ENCODE measurements around the gene HSPA1B.
"Not testable (repeated sequence)": the region's sequence is repeated elsewhere in the genome, so short reads cannot be mapped to it uniquely, and the experiment has no call there.

Gene HSPA1B

DNA sequence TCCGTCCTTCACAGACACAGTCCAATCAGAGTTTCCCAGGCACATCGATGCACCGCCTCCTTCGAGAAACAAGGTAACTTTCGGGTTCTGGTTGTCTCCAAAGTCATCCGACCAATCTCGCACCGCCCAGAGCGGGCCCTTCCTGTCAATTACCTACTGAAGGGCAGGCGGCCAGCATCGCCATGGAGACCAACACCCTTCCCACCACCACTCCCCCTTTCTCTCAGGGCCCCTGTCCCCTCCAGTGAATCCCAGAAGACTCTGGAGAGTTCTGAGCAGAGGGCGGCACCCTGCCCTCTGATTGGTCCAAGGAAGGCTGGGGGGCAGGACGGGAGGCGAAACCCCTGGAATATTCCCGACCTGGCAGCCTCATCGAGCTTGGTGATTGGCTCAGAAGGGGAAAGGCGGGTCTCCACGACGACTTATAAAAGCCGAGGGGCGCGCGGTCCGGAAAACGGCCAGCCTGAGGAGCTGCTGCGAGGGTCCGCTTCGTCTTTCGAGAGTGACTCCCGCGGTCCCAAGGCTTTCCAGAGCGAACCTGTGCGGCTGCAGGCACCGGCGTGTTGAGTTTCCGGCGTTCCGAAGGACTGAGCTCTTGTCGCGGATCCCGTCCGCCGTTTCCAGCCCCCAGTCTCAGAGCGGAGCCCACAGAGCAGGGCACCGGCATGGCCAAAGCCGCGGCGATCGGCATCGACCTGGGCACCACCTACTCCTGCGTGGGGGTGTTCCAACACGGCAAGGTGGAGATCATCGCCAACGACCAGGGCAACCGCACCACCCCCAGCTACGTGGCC lies at the start of gene HSPA1B:
Gene HSPA1B (plus strand): TSS at position 453 of the 794 bp plus-strand sequence. CDS start 213 bp downstream, at position 666.
- peak; percentile 94 for DNase-seq

- DNase-seq: no peak
These were observed 49.3 kb upstream of the HSPA1B start for GRCh38 chr6:31778193-31778592.

DNA sequence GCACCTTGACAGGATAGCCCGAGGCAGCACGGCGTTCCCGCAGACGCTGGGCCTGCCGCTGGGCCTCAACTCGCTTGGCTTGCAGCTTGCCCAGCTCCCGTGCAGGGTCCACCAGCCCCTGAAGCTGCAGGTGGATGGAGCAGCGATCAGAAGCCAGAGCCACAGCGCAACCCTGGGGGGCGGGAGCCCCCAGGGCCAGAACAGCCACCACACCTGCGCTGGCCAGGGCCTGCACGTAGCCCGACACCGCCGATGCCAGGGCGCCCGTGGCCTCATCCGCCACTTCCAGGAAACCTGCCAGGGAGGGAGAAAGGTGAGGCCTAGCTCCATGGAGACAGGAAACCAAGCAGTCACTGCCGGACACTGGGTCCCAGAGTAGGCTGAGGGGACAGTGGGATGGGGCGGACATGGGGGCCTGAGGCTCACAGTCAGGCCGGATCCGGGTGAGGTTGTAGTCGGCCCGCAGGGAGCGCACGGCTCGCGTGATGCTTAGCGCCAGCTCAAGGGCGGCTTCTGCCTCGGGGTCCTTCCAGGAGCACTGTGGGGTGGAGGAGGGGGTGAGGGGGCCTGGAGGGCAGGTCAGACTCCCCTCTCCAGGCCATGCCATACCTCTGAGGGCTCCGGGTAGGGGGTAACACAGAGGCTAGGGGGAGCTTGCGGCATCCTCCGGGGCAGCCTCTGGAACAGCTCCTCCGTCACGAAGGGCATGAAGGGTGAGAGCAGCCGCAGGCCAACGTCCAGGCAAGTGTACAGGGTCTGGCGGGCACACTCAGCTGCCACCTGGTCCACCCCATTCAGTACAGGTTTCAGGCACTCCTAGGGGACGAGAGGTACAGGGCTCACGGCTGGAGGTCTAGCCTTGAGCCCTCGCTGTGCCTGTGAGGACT lies 48.3 kb upstream of the HSPA1B start:
- DNase-seq: no peak

DNA sequence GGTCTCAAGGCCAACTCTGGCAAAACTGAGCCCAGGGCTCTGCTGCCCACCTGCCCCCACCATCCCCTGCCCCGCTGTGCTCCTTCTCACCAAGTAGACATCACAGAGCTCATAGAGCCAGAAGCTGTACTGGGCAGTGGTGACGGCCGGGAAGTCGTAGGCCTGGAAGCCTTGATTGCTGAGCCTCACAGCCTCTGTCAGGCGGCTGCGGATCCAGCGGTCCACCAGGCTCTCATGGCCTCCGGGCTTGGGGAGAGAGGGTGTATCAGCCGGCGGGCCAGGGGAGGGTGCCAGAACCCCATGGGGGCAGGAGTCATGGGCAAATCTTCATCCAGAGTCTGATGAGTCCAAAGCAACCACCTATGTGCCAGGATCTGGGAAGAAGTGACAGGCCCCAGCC lies 47.6 kb upstream of the HSPA1B start:
- no peak for DNase-seq

DNA sequence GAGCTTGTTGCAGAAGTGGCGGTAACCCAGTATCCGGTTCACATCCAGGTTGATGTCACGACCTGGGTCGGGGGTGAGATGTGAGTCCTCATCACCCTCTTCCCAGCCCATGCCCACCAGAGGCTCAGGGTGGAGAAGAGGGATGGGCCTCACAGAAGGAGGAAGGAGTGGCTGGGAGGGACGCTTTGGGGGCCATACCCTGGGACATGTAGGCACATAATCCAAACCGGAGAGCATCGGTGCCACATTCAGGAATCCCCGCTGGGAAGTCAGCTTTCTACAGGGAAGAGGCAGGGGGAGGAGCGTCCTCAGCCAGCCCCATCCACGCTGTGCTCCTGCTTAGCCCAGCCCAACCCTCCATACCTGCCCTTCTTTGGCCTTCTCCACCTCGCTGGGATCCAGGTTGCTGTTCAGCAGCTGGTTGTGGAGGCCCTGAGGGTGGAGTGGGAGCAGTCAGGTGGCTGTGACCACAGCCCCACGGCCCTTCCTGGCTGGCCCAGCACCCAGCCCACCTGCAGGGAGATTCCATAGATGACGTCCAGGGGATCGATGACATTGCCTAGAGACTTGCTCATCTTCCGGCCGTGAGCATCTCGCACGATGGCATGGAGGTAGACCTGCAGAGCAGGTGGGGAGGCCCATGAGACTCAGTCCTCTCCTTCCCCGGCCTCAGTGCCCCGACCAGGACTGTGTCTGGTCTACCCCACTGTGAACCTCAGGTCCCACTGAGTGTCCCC lies 46.9 kb upstream of the HSPA1B start:
- DNase-seq: no peak

- no peak for DNase-seq
These were observed 46.1 kb upstream of the HSPA1B start for GRCh38 chr6:31781244-31782125.

DNA sequence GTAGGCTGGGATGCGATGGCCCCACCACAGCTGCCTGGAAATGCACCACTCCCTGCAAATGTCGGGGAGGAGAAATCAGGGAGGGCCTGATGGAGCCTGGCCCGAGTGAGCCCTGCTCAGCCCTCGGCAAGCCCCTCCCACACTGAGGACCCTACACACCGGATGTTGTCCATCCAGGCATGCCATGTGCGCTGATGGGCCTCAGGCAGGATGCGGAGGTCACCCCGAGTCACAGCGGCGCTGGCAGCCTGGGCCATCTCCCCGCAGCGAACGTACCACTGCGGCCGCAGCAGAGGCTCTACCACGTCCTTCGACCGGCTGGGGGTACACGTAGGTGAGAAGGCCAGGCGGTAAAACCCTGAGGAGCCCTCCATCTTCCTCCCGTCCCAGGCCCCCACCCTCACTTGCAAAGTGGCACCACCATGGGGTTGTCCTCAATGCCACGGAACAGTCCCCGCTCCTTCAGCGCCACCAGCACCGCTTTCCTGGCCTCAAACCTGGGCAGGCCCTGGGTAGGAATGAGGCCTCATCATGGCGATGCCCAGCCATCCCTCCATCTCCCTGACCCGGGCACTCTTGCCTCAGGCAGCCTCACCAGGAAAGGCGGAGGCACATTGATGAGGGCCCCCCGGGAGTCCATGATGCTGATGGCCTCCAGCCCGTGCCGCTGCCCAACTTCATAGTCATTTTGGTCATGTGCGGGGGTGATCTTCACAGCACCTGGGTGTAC lies 45.2 kb upstream of the HSPA1B start:
- no peak for DNase-seq

- no peak for DNase-seq
These were observed 43.2 kb upstream of the HSPA1B start for GRCh38 chr6:31784098-31784925.

DNA sequence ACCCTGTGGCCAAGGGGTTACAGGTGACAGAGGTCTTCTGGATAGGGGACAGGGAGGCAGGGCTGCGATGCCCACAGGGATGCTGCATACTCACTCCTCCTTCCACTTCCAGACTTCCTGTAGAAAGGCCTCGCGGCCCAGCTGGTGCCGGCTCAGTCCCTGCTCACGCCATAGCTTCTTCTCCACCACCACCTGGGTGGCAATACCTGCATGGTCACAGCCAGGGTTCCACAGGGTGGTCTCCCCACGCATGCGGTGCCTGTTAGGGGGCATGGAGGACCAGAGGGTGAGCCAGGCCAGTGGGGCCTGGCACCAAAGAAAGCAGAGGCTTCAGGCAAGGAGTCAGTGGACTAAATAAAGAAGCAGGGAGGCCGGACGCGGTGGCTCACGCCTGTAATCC lies 42.1 kb upstream of the HSPA1B start:
- DNase-seq: no peak

DNA sequence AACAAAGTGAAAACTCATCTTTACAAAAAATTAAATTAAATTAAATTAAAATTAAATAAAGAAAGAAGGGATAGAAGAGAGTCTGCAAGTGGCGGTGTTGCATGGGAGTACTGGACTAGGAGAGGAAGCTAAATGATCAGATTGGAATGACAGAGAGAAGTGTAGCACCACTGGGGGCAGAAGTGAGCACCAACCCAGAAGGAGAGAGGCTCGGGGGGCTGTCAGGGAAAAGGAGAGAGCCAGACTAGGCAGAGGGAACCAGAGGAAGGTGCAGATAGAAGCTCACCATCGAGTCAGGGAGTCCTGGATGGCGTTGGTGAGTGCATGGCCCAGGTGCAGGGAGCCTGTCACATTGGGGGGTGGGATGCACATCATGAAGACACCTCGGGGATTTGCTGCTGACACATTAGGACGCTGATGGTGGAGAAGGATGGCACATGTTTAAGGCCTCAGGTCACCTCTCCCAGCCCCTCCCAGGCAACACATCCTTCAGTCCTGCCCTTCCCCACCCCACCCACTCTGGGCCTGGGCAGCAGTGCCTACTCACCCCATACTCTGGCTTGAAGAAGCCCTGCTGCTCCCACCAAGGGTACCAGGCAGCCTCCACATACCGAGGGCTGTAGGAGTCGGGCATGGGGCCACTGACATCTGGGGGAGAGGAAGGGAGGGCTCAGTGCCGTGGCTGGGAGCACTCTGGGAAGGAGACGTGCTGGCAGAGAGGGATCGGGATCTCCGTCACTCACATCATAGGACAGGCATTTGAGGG lies 36.0 kb upstream of the HSPA1B start:
- DNase-seq: peak; percentile 46

DNA sequence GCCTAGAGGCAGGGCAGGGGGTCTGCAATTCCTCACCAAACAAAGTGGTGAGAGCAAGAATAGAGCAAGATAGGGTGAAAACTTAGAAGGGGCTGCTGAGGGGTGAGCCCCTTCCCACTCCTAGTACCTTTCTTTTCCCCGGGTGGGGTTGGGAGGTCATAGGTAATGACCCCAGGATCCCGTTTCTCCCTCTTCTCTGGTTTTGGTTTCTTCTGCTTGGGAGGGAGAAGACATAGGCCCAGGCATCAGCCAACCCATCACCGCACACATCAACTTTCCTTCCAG lies 35.5 kb upstream of the HSPA1B start:
- DNase-seq: no peak

DNA sequence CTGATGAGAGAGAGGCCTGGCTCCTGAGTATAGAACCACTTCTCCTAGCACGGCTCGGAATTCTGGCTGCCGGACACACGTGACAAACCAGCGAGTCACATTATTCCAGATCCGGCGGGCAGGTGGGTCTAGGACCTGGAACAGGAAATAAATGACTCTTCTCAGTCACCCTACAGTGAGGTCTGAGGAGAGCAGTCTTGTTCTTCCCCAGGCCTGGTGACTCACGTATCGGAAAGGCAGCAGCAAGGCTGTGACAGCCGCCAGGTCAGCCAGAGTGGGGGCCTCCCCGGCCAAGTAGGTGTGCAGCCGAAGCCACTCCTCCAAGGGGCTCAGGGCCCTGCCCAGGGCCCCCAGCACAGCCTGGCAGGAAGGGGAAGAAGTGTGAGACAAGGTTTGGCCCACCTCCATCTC lies 34.8 kb upstream of the HSPA1B start:
- no peak for DNase-seq

DNA sequence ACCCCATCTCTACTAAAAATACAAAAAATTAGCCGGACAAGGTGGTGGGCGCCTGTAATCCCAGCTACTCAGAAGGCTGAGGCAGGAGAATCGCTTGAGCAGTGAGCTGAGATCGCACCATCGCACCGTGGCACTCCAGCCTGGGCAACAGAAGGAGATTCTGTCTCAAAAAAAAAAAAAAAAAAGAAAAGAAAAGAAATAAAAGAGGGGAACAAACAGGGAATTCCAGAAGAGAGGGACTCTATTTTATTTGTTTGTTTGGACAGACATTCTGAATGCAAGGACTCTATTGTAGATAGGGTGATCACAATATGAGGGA lies 33.7 kb upstream of the HSPA1B start:
- DNase-seq: not testable (repeated sequence)

- DNase-seq: peak; percentile 32
These were observed 33.2 kb upstream of the HSPA1B start for GRCh38 chr6:31794294-31794865.

DNA sequence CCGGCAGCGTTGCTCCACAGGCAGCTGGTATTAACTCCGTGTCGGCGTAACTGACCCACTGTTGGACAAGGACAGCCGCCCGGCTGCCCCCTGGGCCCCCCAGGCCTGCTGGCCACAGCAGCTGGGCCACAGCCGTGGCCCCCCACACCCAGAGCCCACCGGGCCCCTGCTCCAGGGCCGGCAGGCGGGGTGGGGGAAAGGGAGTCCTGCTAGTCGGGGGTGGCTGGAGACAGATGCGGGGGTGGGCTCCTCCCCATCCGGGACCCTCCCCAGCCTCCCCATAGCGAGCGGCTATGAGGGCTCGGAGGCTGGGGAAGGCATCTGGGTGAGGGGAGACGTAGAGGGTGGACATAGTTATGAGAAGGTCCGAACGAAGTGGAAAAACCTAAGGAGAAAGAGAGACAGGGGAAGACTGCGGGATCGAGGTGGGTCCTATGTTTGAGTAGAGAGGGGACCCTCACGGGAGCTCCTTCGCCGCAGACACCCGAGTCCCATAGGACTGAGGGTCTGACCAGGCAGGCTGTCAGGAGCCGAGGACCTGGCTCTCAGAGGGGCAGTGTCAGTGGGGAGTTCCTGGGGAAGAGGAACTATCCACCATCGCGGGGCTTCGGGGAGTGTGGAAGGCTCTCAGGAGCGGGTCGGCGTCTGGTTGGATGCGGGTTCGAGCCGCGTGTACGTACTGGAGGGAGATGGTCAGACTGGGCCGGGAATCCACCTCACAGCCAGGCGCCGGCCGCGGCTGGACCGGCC lies 32.5 kb upstream of the HSPA1B start:
- DNase-seq: no peak

DNA sequence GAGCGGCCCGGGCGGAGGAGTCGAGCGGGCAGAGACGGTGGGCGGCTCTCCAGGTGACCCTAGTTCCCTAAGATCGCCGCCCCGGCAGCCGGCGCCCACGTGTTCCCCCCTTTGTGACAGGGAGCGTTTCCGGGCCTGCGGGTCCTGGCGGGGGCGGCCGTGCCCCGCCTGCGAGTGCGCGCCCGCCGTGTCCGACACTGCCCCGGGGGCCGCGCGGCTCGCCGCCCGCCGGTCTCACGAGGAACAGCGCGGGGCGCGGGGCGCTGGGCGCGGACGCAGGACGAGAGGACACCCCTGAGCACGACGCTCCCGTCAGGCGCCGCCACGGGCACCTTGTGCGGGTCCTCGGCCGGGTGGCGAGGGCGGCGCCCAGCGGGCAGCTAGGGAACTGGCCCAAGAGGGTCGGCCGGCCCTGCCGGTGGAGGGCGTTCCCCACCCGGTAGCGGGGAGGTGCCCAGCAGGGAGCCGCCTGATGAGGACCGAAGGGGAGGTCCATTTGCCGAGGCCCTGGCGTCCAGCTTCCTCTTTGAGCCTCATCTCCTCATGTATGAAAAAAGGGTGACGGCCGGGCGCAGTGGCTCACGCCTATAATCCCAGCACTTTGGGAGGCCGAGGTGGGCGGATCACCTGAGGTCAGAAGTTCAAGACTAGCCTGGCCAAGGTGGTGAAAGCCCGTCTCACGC lies 31.8 kb upstream of the HSPA1B start, which contains the start of gene VARS1:
Gene VARS1 (minus strand): TSS at position 137 of the 683 bp plus-strand sequence. CDS start 535 bp downstream, outside the sequence.
- DNase-seq: peak; percentile 89

DNA sequence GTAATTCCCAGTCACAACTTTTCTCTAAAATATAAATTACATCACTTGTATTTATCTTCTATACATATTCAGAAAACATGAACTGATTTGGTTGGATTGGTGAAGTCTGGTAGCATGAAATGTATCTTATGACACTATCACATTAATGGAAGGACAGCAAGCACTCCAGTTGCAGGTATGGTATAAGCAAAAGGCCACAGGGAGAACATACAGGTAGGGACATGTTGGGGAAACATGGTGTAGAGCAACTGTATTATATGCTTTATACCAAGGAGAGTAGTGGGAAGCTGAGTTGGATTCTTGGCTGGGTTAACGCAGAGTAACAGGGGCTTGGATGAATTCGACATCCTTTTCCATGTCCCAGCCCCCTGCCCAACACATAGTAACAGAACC lies 30.5 kb upstream of the HSPA1B start:
- DNase-seq: no peak

DNA sequence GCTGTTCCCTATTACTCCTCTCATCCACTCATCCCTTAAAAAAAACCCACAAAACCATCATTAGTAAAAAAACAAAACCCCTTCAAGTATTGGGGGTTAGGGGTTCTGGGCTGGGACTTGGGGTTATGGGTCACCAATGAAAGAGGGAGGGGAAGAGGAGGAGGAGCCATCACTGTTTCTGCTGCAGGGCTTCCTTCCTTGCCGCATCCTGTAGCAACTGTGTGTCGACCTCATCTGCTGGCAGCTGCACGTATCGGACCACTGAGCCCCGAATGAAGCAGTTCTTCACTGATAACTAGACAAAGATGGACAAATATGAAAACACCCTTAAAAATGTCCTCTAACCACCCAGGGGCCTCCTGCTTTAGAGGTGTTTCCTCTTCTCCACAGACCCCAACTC lies 29.9 kb upstream of the HSPA1B start:
- DNase-seq: peak; percentile 64

Measured in CD4-positive, alpha-beta T cell treated with Interleukin-17A for 1 hour (primary cell).